ENCODE measurements around the gene EFCAB11.

- TF ChIP-seq GABPA (IDR thresholded peaks at IDR 0.05; ENCODE audit: low read depth) = no peak
- TF ChIP-seq CTCF (IDR thresholded peaks at IDR 0.05; ENCODE audit: insufficient read depth, low read length) = no peak
- TF ChIP-seq POLR2AphosphoS5 (IDR thresholded peaks at IDR 0.05; ENCODE audit: low read depth) = no peak
These were observed 161.2 kb downstream of the EFCAB11 start for GRCh38 chr14:89793367-89793716.
